OCI-LY7 (cell line): ENCODE measurements around the gene TPSB2. TPM values are rescaled to one million over a fixed set of nuclear protein-coding genes. Genes with fewer than 3 reads are reported as not detected.

Source experiments
- BruUV-seq: library from RNA; stranded (reverse); fragments of 400-500 nt; replicated peaks from 2 replicates; lab custom pipeline; 2021; lab: Mats Ljungman, UMichigan
- CTCF ChIA-PET: fragments of 300-600 bp; sonication (Branson Sonifier 250); formaldehyde crosslinking; loops from one replicate; lab custom pipeline; 2022; ENCODE audit warnings: antibody characterized with exemption; ENCODE audit not compliant: unreplicated experiment; lab: Charles Lee
- POLR2A ChIA-PET: fragments of 300-600 bp; sonication (Branson Sonifier 250); formaldehyde crosslinking; loops from one replicate; lab custom pipeline; 2022; ENCODE audit warnings: antibody characterized with exemption; lab: Charles Lee
- DNase-seq: peaks from one replicate; pipeline ENCODE4 v3.0.0-alpha.2; 2015; ENCODE audit warnings: low spot score
- H2AFZ ChIP-seq: fragments of 200-600 bp; sonication (generic), shearing (Covaris generic); 2 replicates; pipeline ENCODE4 v1.6.1; 2014; ENCODE audit warnings: mild to moderate bottlenecking, antibody characterized with exemption, low read length, moderate library complexity
- H3K27ac ChIP-seq: fragments of 200-600 bp; sonication (generic); 2 replicates; pipeline ENCODE4 v1.5.1; 2014; ENCODE audit warnings: mixed run types, low read depth, mild to moderate bottlenecking, moderate library complexity, low read length, inconsistent platforms; ENCODE audit not compliant: poor library complexity, severe bottlenecking
- H3K36me3 ChIP-seq: fragments of 200-600 bp; sonication (generic); 2 replicates; pipeline ENCODE4 v1.6.1; 2014; ENCODE audit warnings: mild to moderate bottlenecking, antibody characterized with exemption, low read length, moderate library complexity, mixed read lengths; ENCODE audit not compliant: insufficient read depth
- H3K4me1 ChIP-seq: fragments of 200-600 bp; sonication (generic); 2 replicates; pipeline ENCODE4 v1.5.1; 2014; ENCODE audit warnings: mild to moderate bottlenecking, low read length; ENCODE audit not compliant: insufficient read depth, poor library complexity, severe bottlenecking
- H3K4me2 ChIP-seq: fragments of 200-600 bp; sonication (generic); 2 replicates; pipeline ENCODE4 v1.6.1; 2014; ENCODE audit warnings: mild to moderate bottlenecking, low read length
- H3K4me3 ChIP-seq: fragments of 200-600 bp; sonication (generic); 2 replicates; pipeline ENCODE4 v1.5.1; 2014; ENCODE audit warnings: mild to moderate bottlenecking, low read depth, low read length; ENCODE audit not compliant: poor library complexity, severe bottlenecking
- H3K79me2 ChIP-seq: fragments of 200-600 bp; sonication (generic); 2 replicates; pipeline ENCODE4 v1.6.1; 2016; ENCODE audit warnings: low read depth, mild to moderate bottlenecking, low read length, moderate library complexity, mixed read lengths; ENCODE audit not compliant: insufficient read depth
- H3K9me2 ChIP-seq: fragments of 200-600 bp; sonication (generic); 2 replicates; pipeline ENCODE4 v1.6.1; 2016; ENCODE audit warnings: mild to moderate bottlenecking, low read length, mixed read lengths; ENCODE audit not compliant: insufficient read depth
- H3K9me3 ChIP-seq: fragments of 200-600 bp; sonication (generic); 2 replicates; pipeline ENCODE4 v1.6.1; 2014; ENCODE audit warnings: mild to moderate bottlenecking, mixed run types, low read length, mixed read lengths
- H4K20me1 ChIP-seq: fragments of 200-600 bp; sonication (generic); 2 replicates; pipeline ENCODE4 v1.6.1; 2014; ENCODE audit warnings: mild to moderate bottlenecking, antibody characterized with exemption, low read length, moderate library complexity, mixed read lengths; ENCODE audit not compliant: insufficient read depth
- CTCF ChIP-seq: fragments of 200-600 bp; sonication (generic); conservative IDR thresholded peaks from 2 replicates; pipeline ENCODE4 v1.5.1; 2014; ENCODE audit warnings: mild to moderate bottlenecking, antibody characterized with exemption, low read length, moderate library complexity, mixed read lengths
- EZH2phosphoT487 ChIP-seq: fragments of 200-600 bp; sonication (generic); IDR thresholded peaks from 2 replicates; pipeline ENCODE4 v1.6.1; 2018; ENCODE audit warnings: low read depth, borderline replicate concordance, mild to moderate bottlenecking, mixed run types, antibody characterized with exemption, low read length, moderate library complexity, mixed read lengths
- intact Hi-C: fragments of 100-400 bp; cut with micrococcal nuclease; formaldehyde crosslinking; loops from one replicate; pipeline ENCODE4 v1.10.0; 2022; ENCODE audit not compliant: unreplicated experiment
- total RNA-seq, 2 experiments: library from RNA; depleted of rRNA in 1 of 2; stranded (reverse); fragments of >200 nt in 1 of 2; shearing (Covaris generic) in 1 of 2; gene quantifications; 2 replicates each; pipeline ENCODE4 v1.2.3, GENCODE V29; 2014 to 2022

TPSB2 gene
- total RNA-seq, 2 experiments from 2014 or later: not detected

- Histone ChIP-seq H3K9me2 (no peaks in the 10 kb centered on the region), H3K27ac (no peak overlapping the region), H3K36me3 (no peaks in the 10 kb centered on the region), H3K9me3 (no peaks in the 10 kb centered on the region), H2AFZ (no peak overlapping the region), H3K4me3 (no peak overlapping the region), H3K4me1 (no peaks in the 10 kb centered on the region), H4K20me1 (no peaks in the 10 kb centered on the region), H3K79me2 (no peaks in the 10 kb centered on the region), H3K4me2 (no peak overlapping the region)
- no peak for TF ChIP-seq CTCF
- no peak for TF ChIP-seq EZH2phosphoT487
- no TSS peak for BruUV-seq
- POLR2A ChIA-PET: no interaction called here
- CTCF ChIA-PET: no interaction called here
- intact Hi-C loops: no loop called here
- DNase-seq: no peak
These were observed 7.2 kb downstream of the TPSB2 start for GRCh38 chr16:1222553-1223354.

GRCh38 chr16:1221628-1222552, 8.1 kb downstream of the TPSB2 start:
- intact Hi-C loops: no loop called here
- no peaks in the 10 kb centered on the region for H3K4me1 ChIP-seq
- TF ChIP-seq CTCF (no peak), EZH2phosphoT487 (no peak)
- POLR2A ChIA-PET: no interaction called here
- CTCF ChIA-PET: interaction anchor here (0.6 kb wide), 1 partner anchor 120 kb away, joined by 3 read pairs; no protein-coding TSS in a partner anchor
- H3K4me2 ChIP-seq: no peak overlapping the region
- H3K9me3 ChIP-seq: no peaks in the 10 kb centered on the region
- H3K4me3 ChIP-seq: no peak overlapping the region
- H2AFZ ChIP-seq: no peak overlapping the region
- no peaks in the 10 kb centered on the region for H3K79me2 ChIP-seq
- no peaks in the 10 kb centered on the region for H3K9me2 ChIP-seq
- no TSS peak for BruUV-seq
- H4K20me1 ChIP-seq: no peaks in the 10 kb centered on the region
- no peak for DNase-seq
- H3K36me3 ChIP-seq: no peaks in the 10 kb centered on the region
- H3K27ac ChIP-seq: no peak overlapping the region
